Stimulated activated CD4-positive, alpha-beta T cell treated with anti-CD3 and anti-CD28 coated beads, Interleukin-15, amount 100 ng/mL, for 1 hour (primary cell): Measurements from ENCODE around the gene ITGAV.

Source experiments
- DNase-seq, 2 donors: peaks; one replicate each; pipeline ENCODE4 v3.0.0-alpha.2; 2020; ENCODE audit warnings: low read depth in 1 of 2, low spot score in 1 of 2

The ITGAV gene

GRCh38 chr2:186573531-186573930 lies 16.3 kb upstream of the ITGAV start:
- no peak for DNase-seq

DNA sequence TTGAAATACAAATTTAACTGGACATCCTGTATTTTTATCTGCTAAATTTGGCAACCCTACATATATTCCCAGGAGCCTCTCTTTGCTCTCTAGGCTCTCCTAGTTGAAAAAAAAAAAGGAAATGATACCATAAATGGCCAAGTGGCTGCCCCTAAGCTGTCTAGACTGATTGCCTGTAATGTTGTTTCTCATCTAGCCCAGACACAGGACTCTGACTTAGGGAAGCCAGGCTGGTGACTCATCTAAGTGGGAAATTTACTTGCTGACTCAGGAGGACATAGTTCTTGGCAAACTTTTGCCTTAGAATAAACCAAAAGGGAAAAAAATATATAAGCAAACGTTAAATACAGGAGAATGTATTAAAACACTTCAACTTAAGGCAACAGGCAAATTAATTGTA lies 14.6 kb upstream of the ITGAV start:
- DNase-seq = no peak

DNA sequence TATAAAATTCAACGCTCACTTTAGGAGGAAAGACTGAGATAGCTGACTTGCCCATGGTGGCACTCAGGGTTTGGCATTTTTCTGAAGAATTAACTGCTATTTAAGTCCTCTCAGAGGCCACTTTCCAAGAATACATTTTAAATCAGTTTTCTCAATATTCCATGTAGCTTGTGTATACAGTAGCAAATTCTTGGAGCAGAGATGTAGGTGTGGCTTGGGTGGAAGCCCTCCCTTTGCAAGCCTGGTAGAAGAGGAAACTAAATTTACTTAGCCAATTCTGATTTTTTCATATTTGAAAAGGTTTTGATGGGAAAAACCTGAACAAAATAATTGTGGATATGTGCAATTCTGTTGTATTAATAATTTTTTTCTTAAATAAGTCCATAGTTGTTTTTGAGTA lies 14.0 kb upstream of the ITGAV start:
- DNase-seq = no peak

DNA sequence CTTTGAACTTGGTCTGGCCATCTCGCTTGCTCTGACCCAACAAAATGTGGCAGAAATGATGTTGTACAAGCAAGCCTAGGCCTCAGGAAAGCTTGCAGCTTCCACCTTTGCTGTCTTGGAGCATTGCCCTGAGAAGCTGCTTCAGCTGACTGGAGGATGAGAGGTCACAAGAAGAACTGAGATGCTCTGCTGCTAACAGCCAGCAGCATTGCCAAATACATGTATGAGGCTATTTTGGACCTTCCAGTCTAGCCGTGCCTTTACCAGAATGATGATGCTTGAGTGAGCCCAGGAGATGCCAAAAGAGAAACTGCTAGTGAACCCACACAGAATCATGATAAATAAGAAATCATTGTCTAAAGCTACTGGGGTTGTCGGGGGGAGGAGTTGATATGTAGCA lies 13.2 kb upstream of the ITGAV start:
- DNase-seq = no peak

GRCh38 chr2:186582698-186583097 lies 7.2 kb upstream of the ITGAV start:
- DNase-seq = no peak

DNA sequence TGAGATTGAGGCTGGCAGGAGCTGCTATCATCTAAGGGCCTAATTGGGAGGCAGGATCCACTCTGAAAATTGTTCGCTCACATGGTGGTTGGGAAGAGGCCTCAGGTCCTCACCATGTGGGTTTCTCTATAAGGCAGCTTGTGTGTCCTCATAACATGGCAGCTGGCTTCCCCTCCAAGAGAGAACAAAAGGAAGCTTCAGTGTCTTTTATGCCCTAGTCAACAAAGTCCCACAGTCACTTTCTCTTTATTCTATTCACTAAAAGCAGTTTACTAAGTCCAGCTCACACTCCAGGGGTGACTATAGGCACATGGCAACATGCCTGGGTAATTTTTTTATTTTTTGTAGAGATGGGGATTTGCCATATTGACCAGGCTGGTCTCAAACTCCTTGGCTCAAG lies 5.8 kb upstream of the ITGAV start:
- no peak for DNase-seq

GRCh38 chr2:186588421-186588820 lies 1.4 kb upstream of the ITGAV start:
- no peak for DNase-seq

DNA sequence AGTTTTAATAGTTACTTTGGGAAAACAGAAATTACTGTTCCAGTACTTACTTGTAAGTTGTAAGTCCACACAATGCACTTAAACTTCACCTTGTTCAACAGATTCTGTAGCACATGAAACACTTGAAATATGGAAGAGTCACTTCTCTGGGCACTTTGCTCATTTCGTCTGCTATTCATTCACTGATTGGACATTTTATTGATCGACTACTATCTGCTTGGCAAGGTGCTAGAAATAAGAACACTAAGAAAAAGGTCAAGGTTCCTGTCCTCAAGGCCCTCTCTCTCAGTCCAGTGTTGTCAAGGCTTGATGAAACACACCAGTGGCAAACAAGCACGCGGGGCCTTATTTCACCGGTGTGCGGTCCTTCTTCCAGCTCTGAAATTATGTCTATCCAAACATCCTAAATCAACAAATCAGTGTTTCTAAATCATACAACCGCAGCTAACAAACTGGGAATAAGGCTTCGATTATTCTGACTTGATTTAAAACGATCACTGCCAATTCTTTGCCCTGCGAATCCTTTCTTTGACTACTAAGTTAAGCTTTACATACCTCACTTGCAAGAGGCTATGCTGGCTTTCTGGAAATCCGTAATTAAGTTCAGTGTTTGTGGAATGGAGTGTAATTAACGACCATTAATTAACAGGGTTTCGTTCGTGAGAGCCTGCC lies 780 bp upstream of the ITGAV start:
- no peak for DNase-seq

- DNase-seq = no peak
These were observed 498 bp downstream of the ITGAV start for GRCh38 chr2:186590350-186590758.

DNA sequence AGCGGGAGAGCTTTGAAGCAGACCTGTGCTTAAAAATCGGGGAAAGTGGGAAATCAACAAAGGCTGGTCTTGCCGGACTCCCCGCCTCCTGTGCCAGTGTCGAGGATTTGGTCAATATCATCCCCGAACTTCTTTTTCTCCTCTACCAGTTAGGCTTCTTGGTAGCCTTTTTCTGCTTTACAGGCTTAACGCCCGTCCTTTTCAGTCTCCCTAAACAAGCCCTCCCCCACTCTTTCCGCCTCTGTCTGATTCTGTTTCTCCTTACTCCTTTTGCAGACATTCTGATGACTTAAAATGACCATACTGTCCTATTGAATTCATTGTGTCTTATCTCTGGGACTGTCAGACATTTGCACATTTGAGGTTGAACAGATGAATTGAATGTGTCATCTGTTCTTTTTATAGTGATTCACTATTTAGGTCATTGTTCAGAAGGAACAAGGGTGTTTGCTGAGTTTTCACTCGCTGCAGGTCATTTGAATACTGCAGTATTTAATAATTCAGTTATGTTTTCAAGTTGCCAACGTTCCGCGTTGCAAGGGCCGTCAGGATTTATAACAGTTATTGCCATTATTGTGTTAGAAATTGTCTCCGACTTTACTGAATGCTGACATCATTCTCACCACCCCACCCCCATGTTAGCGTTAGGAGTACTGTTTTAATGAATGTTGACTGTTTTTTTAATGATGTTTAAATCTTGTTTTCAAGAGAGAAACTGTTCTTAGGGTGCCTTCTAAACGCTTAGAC lies 1.1 kb downstream of the ITGAV start:
- DNase-seq = no peak

DNA sequence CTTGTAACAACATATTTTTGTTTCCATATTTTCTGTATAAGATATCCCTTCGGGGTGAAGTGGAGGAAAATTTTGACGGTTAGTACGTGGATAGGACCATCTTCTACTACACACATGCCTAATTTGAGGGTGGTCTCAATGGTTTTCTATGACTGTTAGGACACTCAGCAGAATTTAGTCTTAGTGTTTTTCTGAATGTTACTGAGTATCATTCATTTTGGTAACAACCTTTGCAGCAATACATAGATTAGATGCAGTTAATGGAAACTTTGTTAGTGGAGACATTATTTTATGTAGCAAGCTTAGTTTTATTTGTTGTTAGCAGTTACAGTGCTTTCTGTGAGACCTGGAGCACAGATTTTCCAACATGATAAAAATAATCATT lies 1.6 kb downstream of the ITGAV start:
- DNase-seq = no peak

- no peak for DNase-seq
These were observed 2.5 kb downstream of the ITGAV start for GRCh38 chr2:186592137-186592875.

DNA sequence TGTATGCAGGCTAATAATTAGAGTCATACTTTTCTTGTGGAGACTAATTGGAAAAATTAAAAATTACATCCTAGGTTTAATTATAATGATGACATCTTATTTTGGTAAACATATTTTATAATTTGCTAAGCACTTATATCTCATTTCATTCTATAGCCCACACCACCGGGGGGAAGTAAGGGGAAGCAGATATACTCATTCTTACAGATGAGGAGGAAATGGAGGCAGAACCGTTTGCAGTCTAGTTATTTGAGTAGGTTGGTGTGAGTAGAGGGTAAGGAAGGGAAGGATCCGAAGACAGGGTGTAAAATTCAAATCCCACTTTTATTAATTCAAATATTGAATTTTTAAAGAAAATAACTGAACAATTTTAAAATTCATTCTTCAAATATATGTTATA lies 3.7 kb downstream of the ITGAV start:
- no peak for DNase-seq

GRCh38 chr2:186594001-186594722 lies 4.3 kb downstream of the ITGAV start:
- no peak for DNase-seq

DNA sequence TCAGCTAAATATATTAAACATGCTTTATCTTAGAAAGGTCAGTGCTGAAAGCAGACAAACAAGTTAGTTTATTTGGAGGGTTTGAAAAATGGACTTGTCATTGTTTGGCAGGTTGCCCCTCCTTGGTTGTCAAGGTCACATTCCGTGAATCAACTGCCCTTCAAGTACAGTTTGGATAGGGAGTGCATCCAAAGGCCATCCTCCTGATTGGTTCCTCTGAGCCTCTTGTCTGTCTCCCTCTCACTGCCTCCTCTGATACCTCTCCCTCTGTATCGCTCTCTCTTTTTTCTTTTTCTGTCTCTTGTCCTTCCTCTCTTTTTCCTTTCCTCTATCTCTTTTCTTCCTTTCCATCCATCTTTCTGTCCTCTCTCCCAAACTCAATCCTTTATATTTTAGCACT lies 5.4 kb downstream of the ITGAV start:
- no peak for DNase-seq

GRCh38 chr2:186599186-186599778 lies 9.4 kb downstream of the ITGAV start:
- no peak for DNase-seq

DNA sequence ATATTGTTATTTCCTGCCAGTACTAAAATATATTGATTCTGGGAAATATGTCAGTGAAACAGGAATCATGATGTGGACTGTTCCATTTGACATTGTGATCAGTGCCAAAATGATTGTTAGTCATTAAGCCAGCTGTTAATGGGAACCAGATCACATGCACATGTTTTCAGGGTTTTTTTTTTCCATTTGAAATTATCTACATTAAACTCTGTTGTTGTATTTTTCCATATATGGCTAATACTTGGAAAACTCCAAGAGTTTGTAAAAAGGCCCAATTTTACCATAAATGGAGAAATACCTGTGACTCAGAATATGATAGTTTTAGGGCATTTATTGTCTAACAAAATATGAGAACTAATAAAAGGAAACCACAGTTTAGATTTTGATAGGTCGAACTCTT lies 13.4 kb downstream of the ITGAV start:
- no peak for DNase-seq

- no peak for DNase-seq
These were observed 15.2 kb downstream of the ITGAV start for GRCh38 chr2:186605041-186605440.

DNA sequence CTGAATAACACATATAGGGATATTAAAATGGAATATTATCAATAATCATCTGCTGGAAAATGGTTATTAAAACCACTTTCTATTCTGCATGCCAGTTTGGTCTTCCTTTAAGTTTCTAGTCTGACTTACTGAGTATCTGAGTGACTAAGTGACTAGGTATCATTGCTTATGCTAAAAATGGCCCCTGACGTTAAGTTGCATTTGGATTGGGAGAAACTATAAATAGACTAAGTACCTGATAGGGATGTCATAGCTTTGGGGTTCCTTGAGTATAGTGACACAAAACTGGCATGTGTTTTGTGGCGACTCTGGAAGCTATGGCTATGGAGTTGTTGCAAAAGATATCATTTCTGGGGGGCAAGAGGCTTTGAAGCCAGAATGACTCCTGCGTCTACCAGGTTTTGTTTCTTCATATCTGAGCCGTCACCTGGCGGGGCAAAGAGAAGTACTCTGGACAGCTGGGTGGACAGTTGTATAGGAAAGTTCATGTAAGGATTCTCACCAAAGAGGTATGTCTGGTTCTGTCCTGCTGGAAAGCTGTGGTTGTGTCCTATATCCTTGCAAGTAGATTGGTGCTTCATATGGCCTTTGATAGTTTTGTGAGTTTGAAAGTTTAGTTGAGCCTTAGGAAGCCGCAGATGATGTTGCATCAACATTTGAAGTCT lies 17.9 kb downstream of the ITGAV start:
- DNase-seq = no peak

DNA sequence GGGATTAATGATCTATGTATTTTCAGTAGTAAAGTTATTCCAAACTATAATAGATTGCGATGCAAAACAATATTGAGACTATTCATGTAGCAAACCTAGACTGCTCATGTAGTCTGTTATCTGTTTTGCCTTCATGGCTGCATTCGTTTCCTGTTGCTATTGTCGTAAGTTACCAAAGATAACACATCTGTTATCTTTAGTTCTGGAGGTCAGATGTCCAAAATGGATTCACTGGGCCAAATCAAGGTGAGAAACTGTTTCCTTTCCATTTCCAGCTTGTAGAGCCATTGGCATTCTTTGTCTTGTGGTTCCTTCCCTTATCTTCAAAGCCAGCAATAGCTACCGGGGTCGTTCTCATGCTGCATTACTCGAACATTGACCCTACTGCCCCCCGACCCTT lies 20.9 kb downstream of the ITGAV start:
- no peak for DNase-seq

GRCh38 chr2:186611526-186611925 lies 21.7 kb downstream of the ITGAV start:
- DNase-seq = no peak
